ENCODE results near the gene MRPL54.
A peak's percentile ranks its signal among the peaks of the same experiment; 100 is the strongest.
"Not testable (repeated sequence)": the region's sequence is repeated elsewhere in the genome, so short reads cannot be mapped to it uniquely, and the experiment has no call there.

MRPL54 gene

DNA sequence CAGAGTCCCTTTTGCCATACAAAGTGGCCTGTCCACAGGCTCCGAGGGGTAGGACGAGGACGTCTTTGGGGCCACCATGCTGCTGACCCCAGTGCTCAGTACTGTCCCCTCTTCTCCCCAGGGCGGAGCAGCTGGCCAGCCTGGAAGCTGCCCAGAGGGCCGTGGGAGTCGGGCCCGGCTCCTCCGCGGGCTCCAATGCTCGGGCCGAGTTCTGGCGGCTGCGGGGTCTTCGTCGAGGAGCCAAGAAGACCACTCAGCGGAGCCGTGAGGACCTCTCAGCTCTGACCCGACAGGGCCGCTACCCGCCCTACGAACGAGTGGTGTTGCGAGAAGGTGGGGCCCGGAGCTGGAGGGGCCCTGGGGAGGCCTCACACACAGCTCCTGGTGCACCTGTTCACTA lies 22.1 kb upstream of the MRPL54 start:
- no peak for DNase-seq (ENCODE audit: low read depth, low spot score)

DNA sequence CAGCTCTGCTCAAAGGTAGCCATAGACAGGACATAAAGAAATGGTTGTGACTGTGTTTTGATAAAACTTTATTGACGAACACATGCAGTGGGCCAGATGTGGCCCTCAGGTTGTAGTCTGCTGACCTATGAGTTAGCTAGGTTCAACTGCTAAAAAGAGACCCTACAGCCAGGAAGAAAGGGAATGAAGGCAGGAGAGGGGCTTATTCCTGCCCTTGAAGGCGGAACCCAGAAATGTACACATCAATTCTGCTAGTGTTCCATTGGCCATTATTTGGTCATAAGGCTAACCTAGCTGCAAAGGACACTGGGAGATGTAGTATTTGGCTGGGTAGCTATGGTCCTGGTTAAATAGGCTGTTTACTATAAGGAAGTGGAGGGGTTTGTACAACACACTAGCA lies 19.0 kb upstream of the MRPL54 start:
- no peak for DNase-seq (ENCODE audit: low read depth, low spot score)

DNA sequence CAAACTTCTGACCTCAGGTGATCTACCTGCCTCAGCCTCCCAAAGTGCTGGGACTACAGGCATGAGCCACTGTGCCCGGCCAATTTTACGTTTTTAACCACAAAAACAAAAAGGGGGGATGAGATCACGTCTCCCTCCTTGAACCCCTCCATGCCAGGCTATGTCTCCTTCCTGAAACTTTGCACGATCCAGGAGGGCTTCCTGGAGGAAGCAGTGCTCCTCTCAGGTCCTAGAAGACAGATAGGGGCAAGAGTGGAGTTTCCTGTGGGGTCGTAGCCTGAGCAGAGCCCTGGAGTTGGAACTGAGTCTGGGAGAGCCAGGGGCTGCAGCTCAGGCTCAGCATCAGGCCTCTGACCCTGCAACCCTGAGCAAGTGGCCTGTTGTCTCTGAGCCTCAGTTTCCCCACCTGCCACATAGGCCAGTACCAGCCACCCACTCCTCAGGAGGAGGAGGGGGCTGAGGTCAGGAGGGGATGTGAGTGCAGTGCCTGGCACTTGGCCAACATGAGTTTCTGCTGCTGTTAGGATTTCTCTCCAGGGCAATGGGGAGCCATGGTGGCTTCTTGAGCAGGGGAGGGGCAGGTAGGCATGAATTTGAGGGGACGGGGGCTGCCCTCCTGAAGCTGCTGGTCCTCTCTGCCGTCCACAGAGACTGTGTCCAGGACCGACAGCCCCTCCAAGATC lies 17.0 kb upstream of the MRPL54 start:
- no peak for DNase-seq (ENCODE audit: low read depth, low spot score)

DNA sequence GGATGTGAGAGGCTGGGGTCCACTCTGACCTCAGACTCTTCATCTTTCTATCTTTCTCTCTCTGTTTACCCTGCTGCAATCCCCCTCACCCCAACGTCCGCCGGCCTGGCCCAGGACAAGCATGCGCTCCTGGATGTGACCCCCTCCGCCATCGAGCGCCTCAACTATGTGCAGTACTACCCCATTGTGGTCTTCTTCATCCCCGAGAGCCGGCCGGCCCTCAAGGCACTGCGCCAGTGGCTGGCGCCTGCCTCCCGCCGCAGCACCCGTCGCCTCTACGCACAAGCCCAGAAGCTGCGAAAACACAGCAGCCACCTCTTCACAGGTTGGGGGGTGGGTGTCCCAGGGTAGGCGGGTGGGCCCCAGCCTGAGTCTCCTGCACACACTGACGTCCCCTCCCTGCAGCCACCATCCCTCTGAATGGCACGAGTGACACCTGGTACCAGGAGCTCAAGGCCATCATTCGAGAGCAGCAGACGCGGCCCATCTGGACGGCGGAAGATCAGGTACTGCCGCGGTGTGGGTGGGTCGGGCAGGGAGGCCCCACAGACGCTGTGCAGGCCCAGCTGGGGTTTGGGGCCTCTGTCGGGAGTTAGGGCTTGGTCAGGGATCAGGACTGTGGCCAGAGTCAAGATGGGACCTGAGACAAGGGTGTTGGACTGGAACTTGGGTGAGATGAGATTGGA lies 16.0 kb upstream of the MRPL54 start:
- DNase-seq (ENCODE audit: low read depth, low spot score), result no peak

DNA sequence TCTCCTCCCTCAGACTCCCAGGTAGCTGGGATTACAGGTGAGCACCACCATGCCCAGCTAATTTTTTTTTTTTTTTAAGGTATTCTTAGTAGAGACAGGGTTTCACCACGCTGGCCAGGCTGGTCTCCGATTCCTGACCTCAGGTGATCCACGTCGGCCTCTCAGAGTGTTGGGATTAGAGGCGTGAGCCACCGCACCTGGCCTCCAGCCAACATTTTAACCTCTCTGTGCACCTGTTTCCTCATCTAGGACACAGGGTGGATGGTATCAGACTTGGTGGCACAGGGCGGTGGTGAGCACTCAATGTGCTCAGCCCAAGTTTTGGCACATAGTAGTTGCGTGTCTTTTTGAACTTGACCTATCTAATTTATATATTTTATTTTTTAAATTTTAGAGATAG lies 13.5 kb upstream of the MRPL54 start:
- DNase-seq (ENCODE audit: low read depth, low spot score), result no peak

GRCh38 chr19:3750211-3750610 lies 12.3 kb upstream of the MRPL54 start:
- DNase-seq (ENCODE audit: low read depth, low spot score), result no peak

GRCh38 chr19:3751236-3751635 lies 11.2 kb upstream of the MRPL54 start:
- DNase-seq (ENCODE audit: low read depth, low spot score), result no peak

DNA sequence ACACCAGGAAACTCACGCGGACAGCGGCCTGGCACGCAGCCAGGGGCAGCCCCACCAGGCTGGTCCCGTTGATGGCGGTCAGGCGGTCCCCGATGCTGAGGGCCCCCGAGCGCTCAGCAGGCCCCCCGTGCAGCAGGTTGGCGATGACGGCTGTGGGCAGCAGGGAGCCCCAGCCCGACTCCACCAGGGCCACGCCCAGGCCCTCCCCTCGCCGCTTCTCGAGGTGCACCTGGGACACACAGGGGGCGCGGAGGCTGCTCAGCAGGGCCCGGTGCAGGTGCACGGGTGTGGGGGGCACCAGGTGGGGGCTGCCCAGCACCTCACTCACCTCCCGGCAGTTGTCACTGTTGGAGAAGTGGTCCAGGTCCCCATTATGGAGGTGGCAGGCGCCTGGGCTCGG lies 10.0 kb upstream of the MRPL54 start:
- DNase-seq (ENCODE audit: low read depth, low spot score), result no peak

DNA sequence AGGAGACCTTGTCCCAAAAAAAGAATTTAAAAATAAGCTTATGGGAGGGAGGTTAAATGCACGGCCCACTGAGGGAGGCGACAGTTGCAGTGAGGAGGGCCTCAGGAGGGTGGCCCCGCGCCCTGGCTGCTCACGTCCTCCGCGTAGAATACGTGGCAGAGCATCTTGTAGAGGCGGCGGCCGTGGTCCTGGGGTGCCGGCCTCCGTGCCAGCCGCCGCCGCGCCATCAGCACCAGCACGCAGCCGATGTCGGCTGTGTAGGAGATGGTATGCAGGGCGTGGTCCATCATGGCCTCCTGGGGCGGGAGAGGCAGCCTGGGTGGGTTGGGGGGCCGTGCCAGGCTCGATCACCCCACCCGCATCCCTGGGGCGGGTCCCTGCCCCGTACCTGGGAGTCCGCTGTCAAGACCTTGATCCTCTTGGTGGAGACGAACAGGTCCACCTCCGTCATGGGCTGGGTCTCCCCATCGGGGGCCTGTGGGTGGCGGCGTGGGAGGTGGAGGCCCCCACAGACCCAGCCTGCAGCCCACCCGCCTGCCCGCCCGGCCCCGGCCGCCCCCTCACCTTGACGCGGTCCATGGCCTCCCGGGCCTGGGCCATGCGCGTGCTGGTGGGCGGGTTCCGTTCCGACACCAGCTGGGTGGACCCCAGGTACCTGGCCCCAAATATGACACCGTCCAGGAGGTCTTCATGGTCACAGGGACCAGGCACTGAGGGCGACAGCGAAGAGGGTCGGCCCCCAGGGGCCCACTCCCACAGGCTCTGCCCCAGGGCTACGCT lies 8.7 kb upstream of the MRPL54 start:
- no peak for DNase-seq (ENCODE audit: low read depth, low spot score)

- DNase-seq (ENCODE audit: low read depth, low spot score), result not testable (repeated sequence)
Observed at GRCh38 chr19:3757705-3758104, 4.8 kb upstream of the MRPL54 start.

- not testable (repeated sequence) for DNase-seq (ENCODE audit: low read depth, low spot score)
Observed at GRCh38 chr19:3758297-3758696, 4.2 kb upstream of the MRPL54 start.

DNA sequence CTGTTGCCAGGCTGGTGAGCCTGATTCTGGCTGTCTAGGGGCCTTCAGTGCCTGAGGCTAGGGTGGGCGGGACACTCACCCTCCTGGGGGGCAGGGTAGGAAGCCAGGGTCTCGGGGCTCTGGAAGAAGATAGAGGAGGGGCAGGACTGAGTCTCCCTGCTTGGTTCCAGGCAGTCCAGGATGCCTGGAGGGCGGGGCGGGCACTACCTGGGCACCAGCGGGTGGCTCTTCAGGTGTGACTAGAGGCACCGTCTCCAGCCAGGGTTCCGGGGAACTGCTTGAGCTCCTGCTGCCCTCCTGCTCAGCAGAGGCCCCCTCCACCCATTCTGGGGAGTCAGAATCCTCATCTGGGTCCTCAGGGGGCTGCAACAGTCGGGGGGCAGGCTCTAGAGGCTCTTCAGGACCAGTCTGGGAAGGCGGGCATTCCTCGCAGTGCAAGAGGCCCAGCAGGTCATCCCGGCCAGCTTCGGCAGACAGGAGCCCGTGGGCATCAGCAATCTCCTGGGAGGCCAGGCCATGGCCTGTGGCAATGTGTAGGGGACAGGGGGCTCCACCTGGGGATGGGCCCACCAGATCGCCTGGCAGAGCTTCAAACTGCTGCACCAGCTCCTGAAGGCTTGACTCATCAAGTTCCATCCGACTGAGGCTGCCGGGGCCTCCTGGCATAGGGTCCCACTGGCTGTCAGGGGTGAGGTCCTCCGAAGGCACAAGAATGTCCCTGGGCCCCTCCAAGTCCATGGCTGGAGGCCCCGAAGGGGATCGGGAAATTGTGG lies 2.8 kb upstream of the MRPL54 start:
- no peak for DNase-seq (ENCODE audit: low read depth, low spot score)

DNA sequence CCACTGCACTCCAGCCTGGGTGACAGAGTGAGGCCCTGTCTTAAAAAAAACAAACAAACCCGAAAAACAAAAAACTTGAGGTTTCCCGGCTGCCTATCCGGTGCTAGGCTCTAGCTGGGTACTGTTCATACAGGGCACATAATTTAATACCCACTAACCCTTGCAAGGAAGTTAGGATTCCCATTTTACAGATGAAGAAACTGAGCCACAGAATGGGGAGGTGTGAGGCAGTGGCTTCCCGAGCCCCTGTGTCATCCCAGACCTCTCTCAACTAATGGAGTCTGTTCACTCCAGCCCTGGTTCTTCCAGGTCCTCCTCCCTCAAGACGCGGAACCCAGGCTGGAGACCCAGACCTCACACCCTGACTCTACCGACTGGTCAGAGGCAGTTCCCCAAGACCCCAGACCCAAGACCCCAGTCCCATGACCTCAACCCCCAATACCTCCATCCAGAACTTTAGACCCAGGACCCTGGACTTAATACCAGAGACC lies 1.6 kb upstream of the MRPL54 start:
- DNase-seq (ENCODE audit: low read depth, low spot score), result no peak

- peak; percentile 95 for DNase-seq (ENCODE audit: low read depth, low spot score)
Observed at GRCh38 chr19:3761382-3762129, 926 bp upstream of the MRPL54 start, which contains the start of gene APBA3. Gene APBA3, minus strand, starts transcription at chr19:3761692. Its CDS starts 1,428 bp downstream, at chr19:3760264.

DNA sequence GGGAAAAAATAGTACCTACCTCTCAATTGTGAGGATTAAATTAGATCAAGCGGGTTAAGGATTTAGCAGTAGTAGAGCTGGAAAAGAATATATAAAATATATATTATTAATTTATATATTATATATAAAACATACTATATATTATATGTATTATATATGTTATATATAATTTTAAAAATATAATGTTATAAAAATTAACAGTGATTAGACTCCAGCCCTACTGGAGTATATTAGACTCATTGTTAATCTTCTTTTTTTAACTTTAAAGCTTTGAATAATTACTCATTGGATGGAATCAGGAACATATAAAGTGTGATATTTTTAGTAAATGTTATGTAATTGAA lies 380 bp upstream of the MRPL54 start:
- no peak for DNase-seq (ENCODE audit: low read depth, low spot score)

DNA sequence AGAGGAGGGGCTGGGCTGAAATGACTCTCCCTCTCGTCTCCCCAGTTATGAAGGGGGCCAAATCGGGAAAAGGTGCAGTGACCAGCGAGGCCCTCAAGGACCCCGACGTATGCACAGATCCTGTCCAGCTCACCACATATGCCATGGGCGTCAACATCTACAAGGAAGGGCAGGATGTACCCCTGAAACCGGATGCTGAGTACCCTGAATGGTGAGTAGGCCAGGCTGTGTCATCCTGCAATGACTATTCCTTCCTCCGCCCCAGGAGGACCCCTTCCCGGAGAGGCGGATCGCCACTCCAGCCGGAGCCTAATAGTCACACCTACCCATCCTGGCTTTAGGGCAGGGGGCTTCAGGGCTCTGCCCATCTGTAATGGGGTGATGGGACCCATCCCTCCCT lies 2.6 kb downstream of the MRPL54 start:
- DNase-seq (ENCODE audit: low read depth, low spot score), result no peak

- not testable (repeated sequence) for DNase-seq (ENCODE audit: low read depth, low spot score)
Observed at GRCh38 chr19:3765757-3766156, 3.3 kb downstream of the MRPL54 start.

DNA sequence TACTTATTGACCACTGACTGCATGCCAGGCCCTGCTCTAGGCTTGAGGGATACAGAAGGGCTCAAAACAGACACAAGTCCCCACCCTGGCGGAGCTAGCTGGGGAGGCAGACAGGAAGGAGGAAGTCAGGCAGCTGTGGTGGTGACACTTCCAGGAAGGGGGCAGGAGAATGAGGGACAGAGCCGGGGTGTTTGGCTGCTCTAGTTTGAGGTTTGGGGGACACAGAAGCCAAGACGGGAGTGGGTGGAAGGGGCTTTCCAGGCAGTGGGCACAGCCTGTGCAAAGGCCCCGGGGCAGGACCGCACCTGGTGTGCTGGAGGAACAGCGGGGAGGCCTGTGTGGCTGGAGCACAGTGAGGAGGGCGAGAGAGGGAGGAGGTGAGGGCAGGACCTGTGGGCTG lies 4.0 kb downstream of the MRPL54 start:
- DNase-seq (ENCODE audit: low read depth, low spot score), result no peak

DNA sequence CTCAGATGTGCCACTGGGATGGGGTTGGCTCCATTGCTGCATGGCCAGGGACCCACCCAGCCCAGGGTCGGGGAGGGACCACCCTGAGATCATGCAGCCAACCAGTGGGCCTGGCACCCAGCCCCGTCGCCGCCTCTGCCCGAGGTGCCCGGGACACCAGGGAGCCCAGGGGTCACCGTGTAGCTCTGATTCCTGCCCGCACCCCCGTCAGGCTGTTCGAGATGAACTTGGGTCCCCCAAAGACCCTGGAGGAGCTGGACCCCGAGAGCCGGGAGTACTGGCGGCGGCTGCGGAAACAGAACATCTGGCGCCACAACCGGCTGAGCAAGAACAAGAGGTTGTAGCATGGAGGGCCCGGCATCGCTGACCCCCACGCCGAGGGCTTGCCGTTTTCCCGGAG lies 4.6 kb downstream of the MRPL54 start:
- no peak for DNase-seq (ENCODE audit: low read depth, low spot score)

- DNase-seq (ENCODE audit: low read depth, low spot score), result no peak
Observed at GRCh38 chr19:3768015-3768747, 5.7 kb downstream of the MRPL54 start.

DNA sequence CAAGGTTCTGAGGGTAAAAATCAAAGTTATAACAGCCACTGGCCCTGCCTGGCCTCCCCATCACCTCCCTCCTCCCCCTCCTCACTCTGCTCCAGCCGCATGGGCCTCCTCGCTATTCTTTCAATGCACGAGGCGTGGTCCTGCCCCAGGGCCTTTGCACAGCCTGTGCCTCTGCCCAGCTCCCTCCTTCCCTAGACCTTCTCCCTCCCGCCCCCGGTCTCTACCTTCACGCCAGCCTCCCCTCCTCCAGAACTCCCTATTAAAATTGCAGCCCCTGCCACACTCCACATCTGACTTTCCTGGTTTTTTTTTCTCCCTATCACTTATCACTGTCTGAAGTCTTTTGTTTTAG lies 6.2 kb downstream of the MRPL54 start:
- DNase-seq (ENCODE audit: low read depth, low spot score), result no peak
